Measurements from ENCODE around the gene FGF5.
"Not testable (repeated sequence)": the region's sequence is repeated elsewhere in the genome, so short reads cannot be mapped to it uniquely, and the experiment has no call there.

FGF5 gene

DNA sequence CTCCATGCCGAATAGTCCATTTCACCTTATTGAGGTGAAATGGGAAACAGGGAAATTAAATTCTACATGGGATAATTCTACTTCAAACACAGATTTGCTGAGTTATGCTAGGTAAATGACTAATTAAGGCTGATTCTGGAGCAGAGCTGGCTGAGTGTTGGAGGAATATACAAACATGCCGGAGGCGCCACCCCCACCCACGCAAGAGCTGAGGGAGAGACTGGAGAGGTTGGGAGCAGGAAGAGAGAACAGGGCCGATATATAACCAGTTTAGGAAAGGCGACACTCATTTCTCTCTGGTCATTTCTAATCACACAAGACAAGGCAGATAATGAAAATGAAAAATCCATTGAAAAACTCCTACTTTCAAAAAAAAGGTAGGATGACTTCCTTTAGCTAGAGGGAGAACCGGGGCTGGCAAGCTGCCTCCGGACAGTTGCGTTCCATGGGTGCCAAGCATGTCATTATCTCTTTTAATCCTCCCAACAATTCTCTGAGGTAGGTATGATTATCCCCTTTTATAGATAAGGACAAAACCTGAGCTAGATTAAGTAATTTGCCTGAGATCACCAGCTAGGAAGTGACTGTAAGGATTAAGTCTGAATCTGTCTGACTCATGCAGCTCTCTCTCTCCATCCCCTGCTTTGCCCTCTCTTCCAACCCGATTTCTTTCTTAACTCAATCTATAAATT lies 41.5 kb downstream of the FGF5 start:
- in situ Hi-C loops (cut with MboI; ENCODE audit: low sequenced_read_pairs, unreplicated experiment): no loop called here
- no peak for DNase-seq (ENCODE audit: low spot score)
- TF ChIP-seq CTCF (IDR thresholded peaks at IDR 0.05; ENCODE audit: borderline replicate concordance, control extremely low read depth, extremely low read depth, insufficient read depth, missing control alignments): no peak

DNA sequence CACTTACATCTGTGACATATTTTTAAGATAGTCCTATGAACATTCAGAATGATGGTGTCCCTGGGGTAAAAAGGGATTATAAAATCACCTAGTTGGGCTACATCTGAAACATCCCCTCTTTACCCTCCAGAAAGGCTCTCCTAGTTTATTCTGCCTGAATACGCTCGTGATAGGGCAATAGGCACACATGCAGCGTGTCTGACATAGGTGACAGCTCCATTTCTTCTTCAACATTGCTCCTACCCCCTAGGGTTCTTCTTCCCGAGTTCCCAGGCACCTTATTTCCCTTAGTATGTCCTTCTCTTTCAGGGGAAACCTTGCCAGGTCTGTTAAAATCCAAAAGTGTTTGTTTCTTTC lies 42.0 kb downstream of the FGF5 start:
- no peak for TF ChIP-seq CTCF (IDR thresholded peaks at IDR 0.05; ENCODE audit: borderline replicate concordance, control extremely low read depth, extremely low read depth, insufficient read depth, missing control alignments)
- in situ Hi-C loops (cut with MboI; ENCODE audit: low sequenced_read_pairs, unreplicated experiment): no loop called here
- DNase-seq (ENCODE audit: low spot score): no peak

DNA sequence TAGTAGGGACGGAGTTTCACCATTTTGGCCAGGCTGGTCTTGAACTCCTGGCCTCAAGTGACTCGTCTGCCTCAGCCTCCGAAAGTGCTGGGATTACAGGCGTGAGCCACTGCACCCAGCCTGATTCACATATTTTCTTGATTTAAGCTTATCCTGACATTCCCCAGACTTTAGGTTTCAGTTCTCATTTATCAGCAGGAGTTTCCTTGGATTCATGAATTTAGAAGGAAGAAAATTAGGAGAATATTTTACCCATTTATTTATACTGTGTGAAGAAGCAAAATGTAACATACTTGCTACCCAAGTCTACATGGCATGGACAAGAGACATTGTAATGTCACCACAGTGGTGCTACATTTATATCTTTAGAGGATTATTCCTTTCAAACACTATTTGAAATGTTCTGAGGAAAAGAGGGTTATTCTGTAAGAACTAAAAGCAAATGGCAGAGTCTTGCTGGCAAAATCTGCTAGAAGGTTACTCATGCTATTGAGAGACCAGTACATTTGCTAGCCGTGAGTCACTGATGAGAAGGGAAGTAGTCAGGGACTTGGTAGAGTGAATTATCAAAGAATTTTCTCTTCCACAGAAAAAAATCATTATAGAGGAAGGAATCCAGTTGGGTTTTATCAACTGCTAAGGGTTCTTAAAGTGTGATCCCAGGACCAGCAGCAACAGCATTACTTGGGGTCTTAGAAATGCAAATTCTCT lies 43.0 kb downstream of the FGF5 start:
- DNase-seq (ENCODE audit: low spot score): no peak
- in situ Hi-C loops (cut with MboI; ENCODE audit: low sequenced_read_pairs, unreplicated experiment): no loop called here
- TF ChIP-seq CTCF (IDR thresholded peaks at IDR 0.05; ENCODE audit: borderline replicate concordance, control extremely low read depth, extremely low read depth, insufficient read depth, missing control alignments): no peak

- in situ Hi-C loops (cut with MboI; ENCODE audit: low sequenced_read_pairs, unreplicated experiment): no loop called here
- DNase-seq (ENCODE audit: low spot score): no peak
- no peak for TF ChIP-seq CTCF (IDR thresholded peaks at IDR 0.05; ENCODE audit: borderline replicate concordance, control extremely low read depth, extremely low read depth, insufficient read depth, missing control alignments)
Measured at GRCh38 chr4:80311130-80311529, 44.7 kb downstream of the FGF5 start.

GRCh38 chr4:80312124-80312523 lies 45.7 kb downstream of the FGF5 start:
- in situ Hi-C loops (cut with MboI; ENCODE audit: low sequenced_read_pairs, unreplicated experiment): no loop called here
- no peak for TF ChIP-seq CTCF (IDR thresholded peaks at IDR 0.05; ENCODE audit: borderline replicate concordance, control extremely low read depth, extremely low read depth, insufficient read depth, missing control alignments)
- no peak for DNase-seq (ENCODE audit: low spot score)

- DNase-seq (ENCODE audit: low spot score): no peak
- TF ChIP-seq CTCF (IDR thresholded peaks at IDR 0.05; ENCODE audit: borderline replicate concordance, control extremely low read depth, extremely low read depth, insufficient read depth, missing control alignments): no peak
- in situ Hi-C loops (cut with MboI; ENCODE audit: low sequenced_read_pairs, unreplicated experiment): no loop called here
Measured at GRCh38 chr4:80313627-80314026, 47.2 kb downstream of the FGF5 start.

DNA sequence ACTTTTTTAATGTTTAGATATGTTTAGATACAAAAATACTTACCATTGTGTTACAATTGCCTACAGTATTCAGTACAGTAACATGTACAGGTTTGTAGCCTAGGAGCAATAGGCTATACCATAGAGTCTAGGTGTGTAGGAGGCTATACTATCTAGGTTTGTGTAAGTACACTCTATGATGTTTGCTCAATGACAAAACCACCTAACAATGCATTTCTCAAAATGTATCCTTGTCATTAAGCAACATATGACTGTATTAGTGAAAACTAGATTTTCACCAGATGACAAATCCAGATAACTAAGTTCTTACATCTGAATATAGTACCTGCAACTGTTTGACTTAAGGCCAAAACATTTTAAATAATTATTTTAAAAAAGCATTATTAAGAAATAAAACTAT lies 49.4 kb downstream of the FGF5 start:
- in situ Hi-C loops (cut with MboI; ENCODE audit: low sequenced_read_pairs, unreplicated experiment); DNase-seq (ENCODE audit: low spot score): not testable (repeated sequence)

Measured in GM13976 (cell line).